HCT116 (cell line): ENCODE data around the gene VDAC1. TPM values are rescaled to one million over a fixed set of nuclear protein-coding genes. Genes with fewer than 3 reads are reported as not detected.

Experiments used
- ATAC-seq: fragments of 200-7000 bp; cut with Tn5 transposase; 2 replicates; pipeline ENCODE4 v1.9.1; 2020; ENCODE audit warnings: mild to moderate bottlenecking, moderate library complexity
- BruUV-seq: library from RNA; stranded (reverse); fragments of 400-500 nt; replicated peaks from 2 replicates; lab custom pipeline; 2021; lab: Mats Ljungman, UMichigan
- CTCF ChIA-PET: fragments of 300-600 bp; sonication (Branson Sonifier 250); formaldehyde crosslinking; loops from one replicate; lab custom pipeline; 2021; ENCODE audit warnings: antibody characterized with exemption; lab: Charles Lee
- POLR2A ChIA-PET: fragments of 300-600, 350-600 bp; sonication (Branson Sonifier 250); formaldehyde crosslinking; loops from one replicate; lab custom pipeline; 2021; ENCODE audit warnings: antibody characterized with exemption; lab: Charles Lee
- RAD21 ChIA-PET, 2 experiments: fragments of 300-600 bp; sonication (Branson Sonifier 250); formaldehyde crosslinking; loops; one replicate each; lab custom pipeline; 2023; ENCODE audit warnings: low total read pairs in 2 of 2; ENCODE audit not compliant: uncharacterized antibody in 2 of 2, unreplicated experiment in 2 of 2, low non-redundant PET in 1 of 2; lab: Charles Lee
- DNase-seq: peaks from one replicate; pipeline ENCODE4 v3.0.0-alpha.2; 2010; ENCODE audit warnings: low read depth, low spot score
- H2AFZ ChIP-seq: fragments of 200-600 bp; shearing (Covaris generic), sonication (generic); 2 replicates; pipeline ENCODE4 v1.6.1; 2017; ENCODE audit warnings: low read depth, mixed run types, mixed read lengths, antibody characterized with exemption, low read length; ENCODE audit not compliant: poor library complexity, severe bottlenecking
- H3K27ac ChIP-seq: 2 replicates; pipeline ENCODE4 v1.5.1; 2012; ENCODE audit warnings: low read depth, low read length
- H3K27me3 ChIP-seq: fragments of 200-600 bp; sonication (generic); 2 replicates; pipeline ENCODE4 v1.6.1; 2016; ENCODE audit warnings: mixed run types, low read length, mixed read lengths; ENCODE audit not compliant: insufficient read depth
- H3K36me3 ChIP-seq, 2 experiments: fragments of 200-500 bp in 1 of 2; fragments of 200-600 bp in 1 of 2; sonication (Bioruptor generic) in 1 of 2; sonication (generic) in 1 of 2; 2 replicates each; pipeline versions ENCODE4 v1.5.1 to v1.6.1; 2014 to 2016; ENCODE audit warnings: low read length in 2 of 2, inconsistent platforms in 1 of 2, mixed read lengths in 1 of 2, mixed run types in 1 of 2; ENCODE audit not compliant: insufficient read depth in 2 of 2, control insufficient read depth in 1 of 2
- H3K4me1 ChIP-seq, 2 experiments: fragments of 200-600 bp in 1 of 2; sonication (generic) in 1 of 2; 2 replicates each; pipeline versions ENCODE4 v1.5.1 to v1.6.1; 2012 to 2017; ENCODE audit warnings: low read length in 2 of 2, inconsistent platforms in 1 of 2, mild to moderate bottlenecking in 1 of 2, mixed read lengths in 1 of 2, mixed run types in 1 of 2, moderate library complexity in 1 of 2; ENCODE audit not compliant: insufficient read depth in 2 of 2, control insufficient read depth in 1 of 2
- H3K4me2 ChIP-seq: fragments of 200-600 bp; sonication (generic); 2 replicates; pipeline ENCODE4 v1.6.1; 2017; ENCODE audit warnings: mixed run types, low read length, mixed read lengths
- H3K4me3 ChIP-seq, 2 experiments: fragments of 200-600 bp in 1 of 2; sonication (generic) in 1 of 2; replicated peaks in 1 of 2; 2 replicates each; pipeline ENCODE4 v1.5.1; 2011 to 2016; ENCODE audit warnings: low read length in 2 of 2, control low read depth in 1 of 2, low read depth in 1 of 2, mild to moderate bottlenecking in 1 of 2, mixed read lengths in 1 of 2, mixed run types in 1 of 2
- H3K79me2 ChIP-seq: fragments of 200-600 bp; sonication (generic); 2 replicates; pipeline ENCODE4 v1.6.1; 2017; ENCODE audit warnings: mild to moderate bottlenecking, mixed run types, low read length, moderate library complexity, mixed read lengths; ENCODE audit not compliant: insufficient read depth
- H3K9ac ChIP-seq: fragments of 200-600 bp; sonication (generic); 2 replicates; pipeline ENCODE4 v1.6.1; 2016; ENCODE audit warnings: low read length, mixed read lengths
- H3K9me2 ChIP-seq: fragments of 200-600 bp; sonication (generic), shearing (Covaris generic); 2 replicates; pipeline ENCODE4 v1.6.1; 2017; ENCODE audit warnings: mixed run types, mild to moderate bottlenecking, moderate library complexity; ENCODE audit not compliant: insufficient read depth
- H3K9me3 ChIP-seq, 2 experiments: fragments of 200-500 bp in 1 of 2; fragments of 200-600 bp in 1 of 2; sonication (Bioruptor generic) in 1 of 2; sonication (generic) in 1 of 2; 2 replicates each; pipeline ENCODE4 v1.6.1; 2014 to 2017; ENCODE audit warnings: low read length in 2 of 2, mixed read lengths in 2 of 2, inconsistent platforms in 1 of 2, low read depth in 1 of 2, mild to moderate bottlenecking in 1 of 2, mixed run types in 1 of 2, moderate library complexity in 1 of 2; ENCODE audit not compliant: control insufficient read depth in 1 of 2, insufficient read depth in 1 of 2
- H4K20me1 ChIP-seq: fragments of 200-600 bp; sonication (generic), shearing (Covaris generic); 2 replicates; pipeline ENCODE4 v1.6.1; 2017; ENCODE audit warnings: mixed run types, mild to moderate bottlenecking, moderate library complexity; ENCODE audit not compliant: insufficient read depth
- ATF3 ChIP-seq: IDR thresholded peaks from 2 replicates; pipeline ENCODE4 v1.6.1; 2012
- CBX3 ChIP-seq: IDR thresholded peaks from 2 replicates; pipeline ENCODE4 v1.6.1; 2012; ENCODE audit warnings: low read depth
- CTCF ChIP-seq, 3 experiments: fragments of 200-600 bp in 1 of 3; sonication (generic) in 1 of 3; IDR thresholded peaks in 2 of 3; conservative IDR thresholded peaks in 1 of 3; 2 replicates each; pipeline ENCODE4 v1.5.1; 2012 to 2017; ENCODE audit warnings: low read depth in 2 of 3, low read length in 2 of 3, antibody characterized with exemption in 1 of 3, borderline replicate concordance in 1 of 3, control low read depth in 1 of 3, mild to moderate bottlenecking in 1 of 3, mixed read lengths in 1 of 3, mixed run types in 1 of 3, moderate library complexity in 1 of 3; ENCODE audit not compliant: insufficient read depth in 1 of 3
- ELF1 ChIP-seq: IDR thresholded peaks from 2 replicates; pipeline ENCODE4 v1.6.1; 2012; ENCODE audit warnings: low read depth, borderline replicate concordance
- EZH2 ChIP-seq: fragments of 200-600 bp; sonication (generic); IDR thresholded peaks from 2 replicates; pipeline ENCODE4 v1.6.1; 2017; ENCODE audit warnings: antibody characterized with exemption, mixed run types
- FOSL1 ChIP-seq: IDR thresholded peaks from 2 replicates; pipeline ENCODE4 v1.6.1; 2012; ENCODE audit warnings: low read depth
- MAX ChIP-seq: IDR thresholded peaks from 2 replicates; pipeline ENCODE4 v1.6.1; 2012
- POLR2A ChIP-seq: IDR thresholded peaks from 2 replicates; pipeline ENCODE4 v1.7.0; 2011; ENCODE audit warnings: borderline replicate concordance; ENCODE audit not compliant: insufficient read depth, insufficient read length; ENCODE audit errors: extremely low read depth
- POLR2AphosphoS5 ChIP-seq: IDR thresholded peaks from 2 replicates; pipeline ENCODE4 v1.6.1; 2011; ENCODE audit warnings: mild to moderate bottlenecking, low read depth, low read length, moderate library complexity
- RAD21 ChIP-seq: IDR thresholded peaks from 2 replicates; pipeline ENCODE4 v1.6.1; 2012; ENCODE audit warnings: low read depth, mild to moderate bottlenecking
- REST ChIP-seq: IDR thresholded peaks from 2 replicates; pipeline ENCODE4 v1.6.1; 2012; ENCODE audit warnings: low read depth
- SIN3A ChIP-seq: IDR thresholded peaks from 2 replicates; pipeline ENCODE4 v1.6.1; 2012; ENCODE audit warnings: low read depth
- TCF7L2 ChIP-seq: IDR thresholded peaks from 2 replicates; pipeline ENCODE4 v1.7.0; 2011; ENCODE audit warnings: borderline replicate concordance, inconsistent platforms; ENCODE audit not compliant: insufficient read depth, insufficient read length; ENCODE audit errors: extremely low read depth
- YY1 ChIP-seq: IDR thresholded peaks from 2 replicates; pipeline ENCODE4 v1.6.1; 2011; ENCODE audit warnings: low read length, low read depth, moderate library complexity, mild to moderate bottlenecking; ENCODE audit not compliant: insufficient replicate concordance; ENCODE audit errors: extremely low read depth
- ZBTB33 ChIP-seq: IDR thresholded peaks from 2 replicates; pipeline ENCODE4 v1.6.1; 2011; ENCODE audit warnings: mild to moderate bottlenecking, low read length, moderate library complexity; ENCODE audit not compliant: insufficient replicate concordance; ENCODE audit errors: extremely low read depth
- ZFX ChIP-seq: fragments of 450-650 bp; IDR thresholded peaks from 2 replicates; pipeline ENCODE4 v1.6.1; 2017
- ZNF274 ChIP-seq: fragments of 200-500 bp; sonication (Bioruptor generic); IDR thresholded peaks from 2 replicates; pipeline ENCODE4 v1.6.1; 2014; ENCODE audit warnings: mild to moderate bottlenecking, low read depth, low read length, inconsistent platforms
- intact Hi-C: fragments of 100-400 bp; cut with micrococcal nuclease; formaldehyde crosslinking; loops from 2 replicates; pipeline ENCODE4 v1.10.0; 2022
- total RNA-seq: library from RNA; stranded (reverse); gene quantifications from one replicate; pipeline ENCODE4 v1.2.1, GENCODE V29; 2021; ENCODE audit not compliant: unreplicated experiment

VDAC1 gene
- total RNA-seq, 1 experiment from 2014 or later, result 269 TPM

- POLR2A ChIA-PET, result no interaction called here
- TF ChIP-seq TCF7L2 (peak; percentile 25), ZFX (peak; percentile 80), SIN3A (peak; percentile 92), CBX3 (peak; percentile 76; the same call in 1 of the 2 replicates), POLR2AphosphoS5 (peak; percentile 76), MAX (peak; percentile 93), RAD21 (no peak), FOSL1 (0 out of 2 replicates have a peak, but pooled peaks have one; percentile 9), CTCF (IDR thresholded peaks at IDR 0.05 in 2 of 3, conservative IDR thresholded peaks at IDR 0.05 in 1 of 3; ENCODE audit: borderline replicate concordance in 1 of 3, insufficient read depth in 1 of 3, low read depth in 2 of 3, low read length in 2 of 3) (0 out of 6 replicates have a peak, but pooled peaks of 1 of the 3 experiments have one; percentile 13), ATF3 (no peak), YY1 (peak; percentile 93), EZH2 (no peak), ZNF274 (no peak), POLR2A (peak; percentile 58), ZBTB33 (peak; percentile 14), REST (no peak), ELF1 (peak; percentile 64; the same call in 1 of the 2 replicates)
These were observed 36.4 kb downstream of the VDAC1 start, which contains the start of gene C5orf15 for GRCh38 chr5:133968204-133968980. TSS of gene C5orf15 (minus strand) at chr5:133968625. CDS start at chr5:133968584, 41 bp downstream.

More at GRCh38 chr5:133968204-133968980, 36.4 kb downstream of the VDAC1 start, which contains the start of gene C5orf15:
- Histone ChIP-seq H3K36me3 (peaks cover 10 to 11% of the 10 kb centered on the region in 2 experiments; a peak in 3 of 4 replicates), H3K79me2 (peaks cover 45% of the 10 kb centered on the region), H3K9ac (peak within 1 kb of the TSS; percentile 84), H3K4me3 (peak within 1 kb of the TSS; percentile 93 to 99), H4K20me1 (no peaks in the 10 kb centered on the region), H3K4me1 (peaks cover 7 to 19% of the 10 kb centered on the region in 2 experiments), H3K9me3 (no peaks in the 10 kb centered on the region), H3K27me3 (no peaks in the 10 kb centered on the region), H2AFZ (no peak within 1 kb of the TSS), H3K4me2 (peak within 1 kb of the TSS; percentile 89), H3K27ac (peak within 1 kb of the TSS; percentile 79), H3K9me2 (no peaks in the 10 kb centered on the region)
- ChIA-PET CTCF (interaction anchor here (1.3 kb wide), 1 partner anchor 10 kb away, joined by 3 read pairs; no protein-coding TSS in a partner anchor), RAD21 (no interaction called here)
- intact Hi-C loops, result no loop called here
- ATAC-seq, result peak; percentile 97
- BruUV-seq, result TSS peak; percentile 7
- peak; percentile 96 for DNase-seq
